HG03097 (cell line): ENCODE results near the gene CTNND1.

Source experiments
- ATAC-seq: cut with Tn5 transposase; IDR thresholded peaks from one replicate; pipeline ENCODE4 v1.9.1; 2021; ENCODE audit not compliant: unreplicated experiment, low FRiP score

Gene CTNND1

GRCh38 chr11:57868491-57868890, 106.9 kb downstream of the CTNND1 start:
- no peak for ATAC-seq
